T-helper 2 cell treated with Interferon-gamma antibody and Interleukin-4, amounts not matched to agents 5 μg/mL and 100 μg/mL, for 36 hours (primary cell): ENCODE results near the gene AGO1.

ENCODE experiments used
- DNase-seq: peaks from one replicate; pipeline ENCODE4 v3.0.0; 2021; ENCODE audit warnings: low spot score
- H3K27ac Mint-ChIP-seq: one replicate; pipeline ENCODE4 v1.8.0; 2021; ENCODE audit warnings: mild to moderate bottlenecking, mixed read lengths
- H3K27me3 Mint-ChIP-seq: one replicate; pipeline ENCODE4 v1.8.0; 2021; ENCODE audit warnings: low read depth, mixed read lengths
- H3K36me3 Mint-ChIP-seq: one replicate; pipeline ENCODE4 v1.8.0; 2021; ENCODE audit warnings: low read depth, mixed read lengths
- H3K4me1 Mint-ChIP-seq: one replicate; pipeline ENCODE4 v1.8.0; 2021; ENCODE audit warnings: low read depth, mixed read lengths
- H3K4me3 Mint-ChIP-seq: one replicate; pipeline ENCODE4 v1.8.0; 2022; ENCODE audit warnings: mild to moderate bottlenecking, moderate library complexity, mixed read lengths
- H3K9me3 Mint-ChIP-seq: one replicate; pipeline ENCODE4 v1.8.0; 2021; ENCODE audit warnings: mixed read lengths

AGO1 gene

DNA sequence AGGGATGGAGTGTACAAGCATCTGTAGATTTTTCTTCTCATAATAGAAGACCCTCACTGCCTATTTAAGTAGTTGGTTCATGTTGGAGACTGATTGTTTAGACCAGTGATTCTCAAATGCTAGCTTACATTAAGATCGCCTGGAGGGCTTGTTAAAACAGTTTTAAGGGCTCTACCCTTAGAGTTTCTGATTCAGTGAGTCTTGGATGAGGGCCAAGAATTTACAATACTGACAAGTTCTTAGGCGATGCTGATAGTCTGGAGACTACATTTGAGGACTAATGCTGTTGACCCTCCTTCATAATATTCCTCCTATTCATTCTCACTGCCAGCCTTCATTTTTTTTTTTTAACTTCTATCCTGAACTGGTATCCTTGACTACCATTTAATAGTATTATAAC, 32.7 kb downstream of the AGO1 start:
- DNase-seq = no peak
- Mint-ChIP-seq H3K9me3 (no peaks in the 10 kb centered on the region), H3K4me3 (no peak overlapping the region), H3K27ac (no peak overlapping the region), H3K4me1 (no peaks in the 10 kb centered on the region), H3K27me3 (no peaks in the 10 kb centered on the region), H3K36me3 (peaks cover 43% of the 10 kb centered on the region)

DNA sequence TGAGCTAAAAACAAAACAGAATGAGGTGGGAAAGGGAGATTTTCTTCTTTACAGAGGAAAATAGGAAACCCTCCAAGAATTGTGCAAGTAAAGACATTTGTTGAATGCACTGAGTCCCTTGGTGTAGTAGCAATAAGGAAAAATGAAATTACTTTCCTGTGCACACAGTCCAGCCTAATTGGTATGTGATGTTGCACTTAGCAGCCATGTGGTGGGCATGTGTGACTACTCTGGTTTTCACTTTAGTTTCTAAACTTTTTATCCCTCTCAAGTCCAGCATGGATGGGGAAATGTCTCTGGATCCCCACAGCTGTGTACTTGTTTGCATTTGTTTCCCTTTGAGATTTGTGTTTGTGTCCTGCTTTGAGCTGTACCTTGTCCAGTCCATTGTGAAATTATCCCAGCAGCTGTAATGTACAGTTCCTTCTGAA, 40.8 kb downstream of the AGO1 start:
- H3K4me1 Mint-ChIP-seq = no peaks in the 10 kb centered on the region
- H3K27ac Mint-ChIP-seq = no peak overlapping the region
- peaks cover 14% of the 10 kb centered on the region for H3K36me3 Mint-ChIP-seq
- no peaks in the 10 kb centered on the region for H3K27me3 Mint-ChIP-seq
- no peak for DNase-seq
- H3K9me3 Mint-ChIP-seq = no peaks in the 10 kb centered on the region
- no peak overlapping the region for H3K4me3 Mint-ChIP-seq

DNA sequence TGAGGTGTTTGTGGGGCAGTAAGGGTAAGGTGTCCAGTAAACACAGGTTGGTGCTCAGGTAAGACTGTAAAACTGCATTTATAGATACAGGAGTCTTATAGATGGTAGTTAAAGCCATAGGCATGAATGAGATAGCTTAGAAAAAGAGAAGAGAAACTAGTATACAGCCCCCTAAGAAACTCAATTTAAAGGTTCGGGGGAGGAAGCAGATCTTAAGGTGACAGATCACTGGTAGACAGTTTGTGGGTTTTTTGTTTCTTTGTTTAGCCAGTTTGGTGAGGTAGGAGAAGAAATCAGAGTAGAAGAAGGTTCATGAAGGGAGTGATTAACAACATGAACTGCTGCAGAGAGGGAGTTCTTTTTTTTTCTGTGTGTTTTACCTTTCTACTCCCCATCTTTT, 41.8 kb downstream of the AGO1 start:
- Mint-ChIP-seq H3K27me3 (no peaks in the 10 kb centered on the region), H3K27ac (no peak overlapping the region), H3K4me1 (peaks cover 4% of the 10 kb centered on the region), H3K9me3 (no peaks in the 10 kb centered on the region), H3K4me3 (no peak overlapping the region), H3K36me3 (peaks cover 9% of the 10 kb centered on the region)
- no peak for DNase-seq

DNA sequence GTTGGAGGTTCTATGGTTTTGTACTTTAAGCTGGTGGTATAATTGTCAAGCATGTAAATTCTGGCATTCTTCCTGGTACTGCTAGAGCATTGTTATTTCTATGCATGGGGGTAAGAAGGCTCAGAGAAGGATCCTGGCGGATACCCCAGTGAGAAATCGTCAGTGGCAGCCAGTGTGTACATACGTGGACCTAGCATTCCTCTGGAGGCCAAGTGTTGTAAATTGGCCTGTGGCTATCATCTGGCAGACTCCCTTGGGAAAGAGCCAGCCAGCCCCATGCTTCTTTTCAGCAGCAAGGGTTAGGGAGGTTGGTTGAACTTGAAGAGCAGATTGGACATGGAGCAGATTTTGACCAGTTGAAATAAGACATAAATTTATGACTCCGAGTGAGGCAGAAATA, 42.7 kb downstream of the AGO1 start:
- no peak for DNase-seq
- Mint-ChIP-seq H3K4me1 (peaks cover 7% of the 10 kb centered on the region), H3K36me3 (peaks cover 2% of the 10 kb centered on the region), H3K4me3 (no peak overlapping the region), H3K27me3 (no peaks in the 10 kb centered on the region), H3K27ac (no peak overlapping the region), H3K9me3 (no peaks in the 10 kb centered on the region)

DNA sequence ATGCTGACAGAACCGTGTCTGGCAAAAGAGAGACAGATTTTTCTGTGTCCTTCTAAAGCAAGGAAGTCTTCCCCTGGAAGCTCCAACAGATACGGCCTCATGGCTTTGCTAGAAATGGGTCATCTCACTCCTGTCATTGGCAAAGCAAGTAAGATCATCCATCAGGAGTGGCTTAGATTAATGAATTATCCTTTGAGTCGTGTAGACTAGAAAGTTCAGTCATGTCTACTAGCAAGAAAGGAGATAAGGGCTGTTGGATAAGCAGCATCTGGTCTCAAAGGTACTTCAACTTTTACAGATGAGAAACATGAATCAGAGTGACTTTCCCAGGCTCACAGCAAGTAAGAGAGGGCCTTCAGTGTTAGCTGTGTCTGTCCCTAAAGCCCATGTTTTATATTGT, 44.5 kb downstream of the AGO1 start:
- Mint-ChIP-seq H3K27ac (no peak overlapping the region), H3K4me1 (peaks cover 16% of the 10 kb centered on the region), H3K4me3 (no peak overlapping the region), H3K36me3 (peaks cover under 1% of the 10 kb centered on the region), H3K27me3 (no peaks in the 10 kb centered on the region), H3K9me3 (no peaks in the 10 kb centered on the region)
- no peak for DNase-seq

- peak overlapping the region; percentile 94 for H3K4me3 Mint-ChIP-seq
- no peaks in the 10 kb centered on the region for H3K27me3 Mint-ChIP-seq
- peak overlapping the region; percentile 96 for H3K27ac Mint-ChIP-seq
- peaks cover 29% of the 10 kb centered on the region for H3K4me1 Mint-ChIP-seq
- H3K9me3 Mint-ChIP-seq = no peaks in the 10 kb centered on the region
- H3K36me3 Mint-ChIP-seq = peaks cover 2% of the 10 kb centered on the region
- DNase-seq = peak; percentile 22
Measured at GRCh38 chr1:35929730-35930592, 47.0 kb downstream of the AGO1 start.

DNA sequence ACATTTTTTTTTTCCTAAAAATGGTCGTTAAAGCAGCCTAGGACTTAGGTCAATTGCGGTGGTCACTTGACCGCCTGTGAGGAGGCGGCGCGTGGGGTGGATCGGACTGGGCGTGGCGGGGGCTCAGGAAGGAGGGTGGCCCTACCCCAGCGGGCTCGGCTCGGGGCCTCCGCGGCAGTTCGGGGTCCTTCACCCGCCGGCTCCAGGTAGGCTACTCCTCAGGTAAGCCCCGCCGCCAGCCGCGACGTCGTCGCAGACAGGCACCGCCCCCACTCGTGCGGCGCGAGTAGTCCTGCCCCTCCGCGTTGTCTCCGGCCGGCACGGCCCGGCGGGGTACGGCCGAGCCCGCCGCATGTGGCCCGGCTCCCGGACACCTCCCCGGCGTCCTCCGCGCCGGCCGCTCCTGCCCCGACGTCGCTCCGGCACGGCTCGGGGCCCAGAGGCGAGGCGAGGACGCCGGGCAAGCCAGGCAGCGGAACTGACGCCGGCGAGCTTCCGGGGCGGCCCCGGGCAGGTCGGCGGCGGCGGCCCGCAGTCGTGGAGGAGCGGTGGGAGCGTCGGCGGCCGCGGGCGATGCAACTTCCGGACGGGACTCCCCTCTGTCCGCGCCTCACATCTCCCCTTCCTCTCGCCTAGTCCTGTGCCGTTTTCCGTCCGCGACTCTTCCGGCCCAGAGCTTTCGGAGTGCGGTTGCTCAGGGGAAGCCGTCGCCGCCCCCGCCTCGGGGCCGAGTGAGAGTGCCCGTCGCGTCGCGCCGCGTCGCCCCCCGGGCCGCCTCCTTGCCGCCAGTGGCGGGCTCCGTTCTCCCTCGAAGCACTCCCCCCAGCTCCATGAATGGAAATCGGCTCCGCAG, 47.8 kb downstream of the AGO1 start, which contains the start of gene AGO3:
TSS of gene AGO3 (plus strand) at position 513 of the 853 bp plus-strand sequence. CDS start at position 835, 322 bp downstream.
- Mint-ChIP-seq H3K27me3 (no peaks in the 10 kb centered on the region), H3K4me3 (peak within 1 kb of the TSS; percentile 94), H3K27ac (peak within 1 kb of the TSS; percentile 96), H3K36me3 (peaks cover 2% of the 10 kb centered on the region), H3K4me1 (peaks cover 29% of the 10 kb centered on the region), H3K9me3 (no peaks in the 10 kb centered on the region)
- peak; percentile 93 for DNase-seq

GRCh38 chr1:35931446-35932157, 48.6 kb downstream of the AGO1 start:
- peak overlapping the region; percentile 89 for H3K4me3 Mint-ChIP-seq
- H3K36me3 Mint-ChIP-seq = peaks cover 2% of the 10 kb centered on the region
- H3K27me3 Mint-ChIP-seq = no peaks in the 10 kb centered on the region
- DNase-seq = no peak
- no peaks in the 10 kb centered on the region for H3K9me3 Mint-ChIP-seq
- H3K27ac Mint-ChIP-seq = peak overlapping the region; percentile 91
- H3K4me1 Mint-ChIP-seq = peaks cover 34% of the 10 kb centered on the region

GRCh38 chr1:35932158-35932636, 49.2 kb downstream of the AGO1 start:
- Mint-ChIP-seq H3K4me3 (peak overlapping the region; percentile 89), H3K27ac (peak overlapping the region; percentile 81), H3K36me3 (peaks cover 2% of the 10 kb centered on the region), H3K4me1 (peaks cover 34% of the 10 kb centered on the region), H3K9me3 (no peaks in the 10 kb centered on the region), H3K27me3 (no peaks in the 10 kb centered on the region)
- no peak for DNase-seq

- Mint-ChIP-seq H3K9me3 (no peaks in the 10 kb centered on the region), H3K27me3 (no peaks in the 10 kb centered on the region), H3K36me3 (peaks cover 2% of the 10 kb centered on the region), H3K4me3 (peak overlapping the region; percentile 89), H3K4me1 (peaks cover 34% of the 10 kb centered on the region), H3K27ac (peak overlapping the region; percentile 81)
- no peak for DNase-seq
Measured at GRCh38 chr1:35932941-35933340, 49.9 kb downstream of the AGO1 start.

DNA sequence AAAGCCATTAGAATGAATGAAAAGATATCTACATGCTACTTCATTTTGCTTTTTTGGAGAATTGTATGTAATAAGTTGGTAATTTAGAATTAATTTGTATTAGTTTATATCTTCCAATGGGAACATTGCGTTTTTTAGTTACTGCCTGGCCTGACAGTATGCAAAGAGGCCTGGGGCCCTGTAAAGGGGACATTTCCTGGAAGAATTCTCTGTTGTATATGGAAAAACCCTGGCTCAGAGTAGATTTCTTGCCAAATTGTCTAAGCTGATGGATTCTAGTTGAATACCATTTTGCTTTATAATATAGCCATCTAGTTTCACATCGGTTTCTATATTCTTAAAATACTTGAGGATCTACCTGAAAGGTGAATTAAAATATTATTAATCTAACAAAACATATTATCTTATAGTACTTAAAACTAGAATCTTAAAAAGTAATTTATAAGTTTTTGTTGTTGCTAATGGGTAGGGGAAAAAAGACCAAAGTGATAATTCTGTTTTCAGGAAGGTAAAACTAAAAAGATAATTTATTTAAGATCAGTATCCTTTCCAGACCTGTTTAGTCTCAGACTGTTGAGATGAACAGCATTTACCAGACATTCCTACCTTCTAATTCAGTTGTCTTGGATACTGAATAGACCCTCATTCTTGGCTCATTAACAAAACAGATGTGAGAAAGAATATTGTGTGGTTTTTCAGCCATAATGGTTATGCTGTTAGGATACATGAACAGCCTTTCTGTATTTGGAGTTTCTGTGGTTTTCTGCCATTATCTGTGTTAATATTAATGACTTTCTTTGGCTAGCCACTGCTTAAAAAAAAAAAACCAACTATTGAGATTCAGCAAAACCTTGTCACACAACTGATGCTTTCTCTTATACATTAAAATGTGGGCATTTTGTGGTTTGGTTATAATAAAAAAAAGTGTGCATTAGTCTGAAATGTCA, 52.7 kb downstream of the AGO1 start:
- Mint-ChIP-seq H3K27ac (no peak overlapping the region), H3K9me3 (no peaks in the 10 kb centered on the region), H3K4me3 (no peak overlapping the region), H3K36me3 (peaks cover 4% of the 10 kb centered on the region), H3K4me1 (peaks cover 32% of the 10 kb centered on the region), H3K27me3 (no peaks in the 10 kb centered on the region)
- no peak for DNase-seq

GRCh38 chr1:35936838-35937237, 53.8 kb downstream of the AGO1 start:
- H3K9me3 Mint-ChIP-seq = no peaks in the 10 kb centered on the region
- no peak for DNase-seq
- no peak overlapping the region for H3K27ac Mint-ChIP-seq
- no peak overlapping the region for H3K4me3 Mint-ChIP-seq
- H3K27me3 Mint-ChIP-seq = no peaks in the 10 kb centered on the region
- peaks cover 10% of the 10 kb centered on the region for H3K36me3 Mint-ChIP-seq
- peaks cover 39% of the 10 kb centered on the region for H3K4me1 Mint-ChIP-seq

GRCh38 chr1:35939484-35939883, 56.5 kb downstream of the AGO1 start:
- peaks cover 11% of the 10 kb centered on the region for H3K36me3 Mint-ChIP-seq
- no peaks in the 10 kb centered on the region for H3K9me3 Mint-ChIP-seq
- H3K27ac Mint-ChIP-seq = no peak overlapping the region
- H3K27me3 Mint-ChIP-seq = no peaks in the 10 kb centered on the region
- H3K4me3 Mint-ChIP-seq = no peak overlapping the region
- H3K4me1 Mint-ChIP-seq = peaks cover 40% of the 10 kb centered on the region
- no peak for DNase-seq
